GM23338 (cell line): ENCODE results near the gene NKX2-4. TPM values are rescaled to one million over a fixed set of nuclear protein-coding genes. Genes with fewer than 3 reads are reported as not detected.

Experiments
- ATAC-seq: fragments of 200-7000 bp; cut with Tn5 transposase; 3 replicates; pipeline ENCODE4 v1.9.1; 2020
- DNase-seq: peaks from one replicate; pipeline ENCODE4 v3.0.0-alpha.2; 2015; ENCODE audit warnings: low spot score
- H2AFZ ChIP-seq: fragments of 200-600 bp; sonication (generic); 2 replicates; pipeline ENCODE4 v1.8.0; 2016; ENCODE audit warnings: antibody characterized with exemption, mild to moderate bottlenecking, moderate library complexity
- H3F3A ChIP-seq: fragments of 200-600 bp; sonication (generic); replicated peaks from 2 replicates; pipeline ENCODE4 v1.8.0; 2017; ENCODE audit warnings: antibody characterized with exemption, mixed run types, low read depth
- H3K27ac ChIP-seq: fragments of 200-600 bp; sonication (generic); 2 replicates; pipeline ENCODE4 v1.6.1; 2016; ENCODE audit warnings: low read depth
- H3K27me3 ChIP-seq: fragments of 200-600 bp; sonication (generic); 2 replicates; pipeline ENCODE4 v1.8.0; 2016; ENCODE audit warnings: mild to moderate bottlenecking, mixed run types, moderate library complexity; ENCODE audit not compliant: insufficient read depth
- H3K36me3 ChIP-seq: fragments of 200-600 bp; sonication (generic); 2 replicates; pipeline ENCODE4 v1.8.0; 2016; ENCODE audit warnings: mild to moderate bottlenecking; ENCODE audit not compliant: insufficient read depth
- H3K4me1 ChIP-seq: fragments of 200-600 bp; sonication (generic); 2 replicates; pipeline ENCODE4 v1.8.0; 2016; ENCODE audit warnings: mild to moderate bottlenecking, moderate library complexity; ENCODE audit not compliant: insufficient read depth
- H3K4me2 ChIP-seq: fragments of 200-600 bp; sonication (generic); 2 replicates; pipeline ENCODE4 v1.7.1; 2017; ENCODE audit warnings: mixed run types
- H3K4me3 ChIP-seq: fragments of 200-600 bp; sonication (generic); 2 replicates; pipeline ENCODE4 v1.6.1; 2016; ENCODE audit warnings: mixed run types
- H3K79me2 ChIP-seq: fragments of 200-600 bp; sonication (generic); replicated peaks from 2 replicates; pipeline ENCODE4 v1.8.0; 2017; ENCODE audit warnings: mild to moderate bottlenecking; ENCODE audit not compliant: insufficient read depth
- H3K9me2 ChIP-seq: fragments of 200-600 bp; sonication (generic); 2 replicates; pipeline ENCODE4 v1.8.0; 2017; ENCODE audit not compliant: insufficient read depth
- H4K20me1 ChIP-seq: fragments of 200-600 bp; sonication (generic); replicated peaks from 2 replicates; pipeline ENCODE4 v1.8.0; 2017; ENCODE audit warnings: mild to moderate bottlenecking; ENCODE audit not compliant: insufficient read depth
- H3K27ac Mint-ChIP-seq: 2 replicates; pipeline ENCODE4 v1.8.0; 2020; ENCODE audit warnings: inconsistent platforms, mild to moderate bottlenecking, moderate library complexity, mixed read lengths
- H3K27me3 Mint-ChIP-seq: 3 replicates; pipeline ENCODE4 v1.8.0; 2022; ENCODE audit warnings: low read depth, mild to moderate bottlenecking, moderate library complexity, mixed read lengths, inconsistent platforms; ENCODE audit not compliant: insufficient read depth, poor library complexity
- H3K36me3 Mint-ChIP-seq: 3 replicates; pipeline ENCODE4 v1.8.0; 2021; ENCODE audit warnings: low read depth, mild to moderate bottlenecking, inconsistent platforms, moderate library complexity, mixed read lengths
- H3K4me1 Mint-ChIP-seq: 3 replicates; pipeline ENCODE4 v1.8.0; 2020; ENCODE audit warnings: mild to moderate bottlenecking, inconsistent platforms, mixed read lengths
- H3K4me3 Mint-ChIP-seq: 3 replicates; pipeline ENCODE4 v1.8.0; 2021; ENCODE audit warnings: moderate library complexity, mild to moderate bottlenecking, inconsistent platforms, mixed read lengths
- H3K9me3 Mint-ChIP-seq: 3 replicates; pipeline ENCODE4 v1.8.0; 2020; ENCODE audit warnings: moderate library complexity, mild to moderate bottlenecking, inconsistent platforms, mixed read lengths
- CREB1 ChIP-seq: fragments of 250-450 bp; sonication (Bioruptor Pico); IDR thresholded peaks from 2 replicates; pipeline ENCODE4 v1.5.0; 2020; ENCODE audit warnings: low read depth, mild to moderate bottlenecking, moderate library complexity
- EZH2 ChIP-seq: fragments of 200-600 bp; sonication (generic); IDR thresholded peaks from one replicate; pipeline ENCODE4 v1.8.0; 2017; ENCODE audit warnings: antibody characterized with exemption, mild to moderate bottlenecking, low read depth; ENCODE audit not compliant: unreplicated experiment
- EZH2phosphoT487 ChIP-seq: fragments of 200-600 bp; sonication (generic); IDR thresholded peaks from one replicate; pipeline ENCODE4 v1.8.1; 2018; ENCODE audit warnings: antibody characterized with exemption; ENCODE audit not compliant: unreplicated experiment
- ZNF331 ChIP-seq: fragments of 250-450 bp; sonication (Bioruptor Pico); IDR thresholded peaks from 2 replicates; pipeline ENCODE4 v1.5.0; 2020; ENCODE audit warnings: low read depth, mild to moderate bottlenecking, moderate library complexity
- ZNF462 ChIP-seq: fragments of 250-450 bp; sonication (Bioruptor Pico); IDR thresholded peaks from 2 replicates; pipeline ENCODE4 v1.5.0; 2020; ENCODE audit warnings: mild to moderate bottlenecking, moderate library complexity
- polyA plus RNA-seq: library from polyadenylated mRNA; unstranded; fragments of >200 nt; fragmentation: Nextera tagmentation; extraction: Ambion mirVana; gene quantifications from 2 replicates; pipeline ENCODE4 v1.2.1, GENCODE V29; 2016
- total RNA-seq: library from RNA; depleted of rRNA; stranded (reverse); fragments of >200 nt; shearing (Covaris generic); gene quantifications from 2 replicates; pipeline ENCODE4 v1.2.3, GENCODE V29; 2014

NKX2-4 gene
- total and polyA plus RNA-seq, 2 experiments from 2014 or later = 0.61 to 2.1 TPM

GRCh38 chr20:21395666-21396598, 1.4 kb downstream of the NKX2-4 start:
- peaks cover 4% of the 10 kb centered on the region; the same call in 1 of the 3 replicates for H3K36me3 Mint-ChIP-seq
- no peak for TF ChIP-seq ZNF331 (CRISPR knock-in tag)
- TF ChIP-seq ZNF462 (CRISPR knock-in tag) = no peak
- no peak for TF ChIP-seq EZH2phosphoT487
- TF ChIP-seq EZH2 = peak; percentile 94
- TF ChIP-seq CREB1 (CRISPR knock-in tag) = no peak
- peak; percentile 38 for ATAC-seq
- H3K27ac Mint-ChIP-seq = no peak overlapping the region
- peaks cover 100% of the 10 kb centered on the region for H3K27me3 ChIP-seq
- peak overlapping the region; percentile 85 for H2AFZ ChIP-seq
- H3K4me3 Mint-ChIP-seq = peak overlapping the region; percentile 67
- peak overlapping the region; percentile 44 for H3K4me3 ChIP-seq
- H3K27ac ChIP-seq = no peak overlapping the region
- peaks cover 41% of the 10 kb centered on the region for H3K4me1 ChIP-seq
- H3K27me3 Mint-ChIP-seq = peaks cover 82% of the 10 kb centered on the region
- H3K36me3 ChIP-seq = no peaks in the 10 kb centered on the region
- peak; percentile 71 for DNase-seq
- H3K4me2 ChIP-seq = peak overlapping the region; percentile 69
- peaks cover 21% of the 10 kb centered on the region for H3K4me1 Mint-ChIP-seq
- 0 out of 2 replicates have a peak, but pooled peaks cover 4% of the 10 kb centered on the region for H3F3A ChIP-seq
- H4K20me1 ChIP-seq = peaks cover 16% of the 10 kb centered on the region
- peaks cover 9% of the 10 kb centered on the region for H3K9me3 Mint-ChIP-seq
- H3K9me2 ChIP-seq = no peaks in the 10 kb centered on the region
- H3K79me2 ChIP-seq = no peaks in the 10 kb centered on the region
